Suppressor macrophage (primary cell): Measurements from ENCODE around the gene NHP2.

Experiments
- DNase-seq, 4 experiments: peaks; one replicate each; pipeline ENCODE4 v3.0.0-alpha.2; 2020 to 2022

NHP2 gene

DNA sequence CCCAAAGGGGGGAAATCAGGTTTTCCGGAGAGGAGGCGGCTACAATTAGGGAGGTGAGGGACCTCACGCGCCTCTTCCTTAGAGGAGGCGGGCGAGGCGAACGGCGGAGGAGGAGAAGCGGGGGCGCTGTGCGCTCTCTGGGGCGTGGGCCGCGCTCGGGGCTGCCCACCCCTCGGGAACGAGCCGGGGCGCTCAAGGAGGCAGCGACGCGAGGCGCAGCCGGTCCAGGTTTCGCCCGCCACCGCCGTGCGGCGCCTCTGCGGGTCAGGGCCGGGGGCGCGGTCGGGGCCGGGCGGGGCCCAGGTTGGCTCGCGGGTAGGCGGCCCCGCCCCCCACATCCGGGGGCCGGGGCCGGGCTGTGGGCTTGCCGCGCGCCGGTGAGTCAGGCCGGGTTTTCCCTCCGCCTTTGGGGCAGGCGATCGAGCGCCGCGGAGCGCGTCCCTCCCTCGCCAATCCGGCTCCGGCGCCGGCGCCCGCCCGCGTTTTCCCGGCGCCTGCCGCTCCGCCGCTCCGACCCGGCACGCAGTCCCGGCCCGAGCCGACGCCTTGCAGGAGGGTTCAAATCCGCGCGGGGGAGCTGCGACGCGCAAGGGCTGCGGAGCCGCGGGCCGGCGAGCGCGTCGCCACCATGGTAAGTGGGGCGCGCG lies 40.4 kb downstream of the NHP2 start, which contains the start of gene N4BP3:
TSS of gene N4BP3 (plus strand) at position 392 of the 647 bp plus-strand sequence. CDS start 6,052 bp downstream, outside the sequence.
- DNase-seq = peak; percentile 21 to 63 (median 46)

DNA sequence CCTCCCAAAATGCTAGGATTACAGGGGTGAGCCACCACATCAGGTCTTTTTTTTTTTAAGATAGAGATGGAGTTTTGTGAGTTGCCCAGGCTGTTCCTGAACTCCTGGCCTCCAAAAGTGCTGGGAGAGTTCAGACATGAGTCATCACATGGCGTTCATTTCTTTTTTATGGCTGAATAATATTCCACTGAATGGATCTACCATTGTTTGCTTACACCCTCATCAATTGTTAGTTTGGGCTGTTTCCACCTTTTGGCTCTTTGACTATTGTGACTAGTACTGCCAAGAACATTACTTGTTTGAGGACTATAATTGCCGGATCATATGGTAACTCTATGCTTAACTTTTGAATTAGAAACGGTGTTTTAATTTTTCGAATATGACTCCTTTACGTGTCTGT lies 41.1 kb downstream of the NHP2 start:
- DNase-seq = no peak

DNA sequence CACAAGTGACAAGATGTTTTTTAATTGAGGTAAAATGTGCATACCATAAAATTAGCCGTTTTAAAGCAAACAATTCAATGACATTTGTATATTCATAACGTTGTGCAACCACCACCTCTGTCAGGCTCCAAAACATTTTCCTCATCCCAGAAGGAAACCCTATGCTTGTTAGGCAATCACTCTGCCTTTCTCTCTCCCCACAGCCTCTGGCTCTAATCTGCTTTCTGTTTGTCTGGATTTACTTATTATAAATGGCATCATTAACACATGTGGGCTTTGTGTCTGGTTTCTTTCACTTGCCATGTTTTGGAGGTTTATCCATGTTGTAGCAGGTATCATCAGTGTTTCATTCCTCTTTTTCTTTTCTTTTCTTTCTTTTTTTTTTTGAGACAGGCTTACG lies 41.8 kb downstream of the NHP2 start:
- no peak for DNase-seq

DNA sequence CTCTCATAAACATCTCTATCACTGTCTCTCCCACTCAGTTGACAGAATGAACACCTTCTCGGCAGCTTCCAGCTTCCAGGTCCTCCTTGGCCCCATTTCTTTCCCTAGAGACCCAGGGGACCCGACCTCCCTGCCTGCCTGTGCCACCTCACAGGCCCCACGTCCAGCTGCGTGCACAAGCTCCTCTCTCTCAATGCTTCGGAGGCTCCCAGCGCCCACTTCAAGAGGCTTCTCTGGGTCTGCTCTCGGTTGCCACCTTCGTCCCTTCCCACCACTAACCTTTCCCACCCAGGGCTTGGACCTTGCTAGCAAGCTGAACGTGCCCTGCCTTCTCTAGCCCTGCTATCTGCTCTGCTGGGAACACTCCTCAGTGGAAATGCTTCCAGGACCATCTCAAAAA lies 43.2 kb downstream of the NHP2 start:
- no peak for DNase-seq

DNA sequence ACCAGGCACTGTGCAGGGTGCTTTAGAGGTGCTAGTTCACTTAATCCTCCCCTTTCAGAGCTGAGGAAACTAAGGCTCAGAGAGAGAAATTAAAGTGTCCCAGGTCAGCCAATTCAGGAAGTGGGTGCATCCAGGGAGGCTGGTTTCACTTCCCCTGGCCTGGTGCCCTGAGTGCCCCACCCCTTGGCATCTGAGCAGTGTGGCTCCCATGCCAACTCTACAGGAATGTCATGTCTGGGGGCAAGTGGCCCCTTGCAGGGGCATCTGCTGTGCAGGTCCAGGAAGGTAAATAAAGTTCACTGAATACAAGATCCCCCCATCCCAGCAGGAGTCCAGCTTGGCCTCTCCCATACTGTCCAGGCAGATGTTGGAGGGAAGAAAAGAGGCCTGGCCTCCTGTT lies 44.7 kb downstream of the NHP2 start:
- peak; percentile 41 to 69 (median 52) for DNase-seq

DNA sequence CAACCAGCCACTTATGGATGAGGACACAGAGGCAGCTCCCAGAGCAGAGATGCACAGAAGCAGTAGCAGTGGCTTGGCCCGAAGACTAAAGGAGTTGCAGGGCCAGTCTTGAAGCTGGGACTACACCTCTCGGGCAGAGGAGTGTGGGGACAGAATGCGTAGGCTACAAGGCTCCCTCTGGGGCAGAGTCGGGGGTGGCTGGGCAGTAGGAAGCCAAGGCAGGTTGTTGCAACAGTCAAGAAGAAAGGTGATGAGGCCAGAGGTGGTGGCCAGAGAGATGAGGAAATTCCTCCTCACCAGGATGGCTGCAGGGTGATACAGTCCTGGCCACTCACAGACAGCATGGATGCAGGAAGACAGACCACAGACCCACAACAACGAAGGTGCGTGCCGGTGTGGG lies 45.2 kb downstream of the NHP2 start:
- DNase-seq = no peak

DNA sequence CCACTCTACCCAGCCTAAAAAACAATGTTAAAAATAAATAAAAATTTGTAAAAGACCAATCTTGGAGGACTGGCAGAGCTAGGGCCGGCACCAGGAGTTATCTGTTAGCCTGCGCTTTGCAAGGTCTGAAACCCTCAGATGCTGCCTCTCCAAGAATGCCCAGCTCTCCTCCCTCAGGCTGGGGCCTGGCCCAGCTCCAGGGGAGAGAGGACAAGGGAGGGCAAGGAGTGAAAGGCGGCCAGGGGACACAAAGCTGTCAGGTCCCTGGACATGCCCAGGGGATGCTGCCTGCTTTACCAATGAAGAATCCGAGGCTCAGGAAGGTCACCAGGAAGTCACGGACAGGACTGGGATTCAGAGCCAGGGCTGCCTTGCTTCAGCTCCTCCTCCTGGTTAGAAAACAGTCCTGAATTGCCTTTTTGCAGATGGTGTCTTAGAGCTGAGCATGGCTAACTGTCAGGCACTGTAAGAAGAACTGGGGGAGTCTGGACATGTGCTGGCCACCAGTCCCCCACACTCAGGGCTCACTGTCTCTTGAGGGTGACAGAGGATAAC lies 45.9 kb downstream of the NHP2 start:
- no peak for DNase-seq

DNA sequence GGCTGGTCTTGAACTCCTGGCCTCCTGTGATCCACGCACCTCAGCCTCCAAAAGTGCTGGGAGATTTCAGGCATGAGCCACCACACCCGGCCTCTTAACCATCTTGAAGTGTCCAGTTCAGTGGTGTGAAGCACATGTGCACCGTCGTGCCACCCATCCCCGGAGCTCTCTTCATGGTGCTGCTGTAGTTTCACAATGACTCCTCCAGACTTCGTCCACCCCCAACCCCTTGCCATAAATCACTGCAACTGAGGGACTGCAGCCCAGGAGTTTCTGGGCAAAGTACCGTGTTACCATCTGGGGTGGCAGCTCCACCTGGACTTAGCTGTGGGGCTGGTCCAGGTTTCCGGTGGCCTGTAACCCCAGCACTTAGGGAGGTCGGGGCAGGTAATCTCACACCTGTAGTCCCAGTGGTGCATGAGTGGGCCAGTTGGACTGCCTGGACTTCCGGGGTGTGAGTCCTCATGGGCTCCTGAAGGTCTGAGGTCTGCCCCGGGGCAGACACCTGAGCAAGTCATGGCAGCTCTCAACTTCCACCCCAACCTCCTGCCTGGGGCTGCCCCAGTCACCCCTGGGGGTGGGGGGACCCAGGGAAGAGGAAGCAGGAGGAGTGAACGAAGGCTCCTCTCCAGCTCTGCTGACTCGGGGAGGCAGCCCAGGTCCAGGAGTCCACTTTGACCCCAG lies 47.0 kb downstream of the NHP2 start:
- DNase-seq = no peak

DNA sequence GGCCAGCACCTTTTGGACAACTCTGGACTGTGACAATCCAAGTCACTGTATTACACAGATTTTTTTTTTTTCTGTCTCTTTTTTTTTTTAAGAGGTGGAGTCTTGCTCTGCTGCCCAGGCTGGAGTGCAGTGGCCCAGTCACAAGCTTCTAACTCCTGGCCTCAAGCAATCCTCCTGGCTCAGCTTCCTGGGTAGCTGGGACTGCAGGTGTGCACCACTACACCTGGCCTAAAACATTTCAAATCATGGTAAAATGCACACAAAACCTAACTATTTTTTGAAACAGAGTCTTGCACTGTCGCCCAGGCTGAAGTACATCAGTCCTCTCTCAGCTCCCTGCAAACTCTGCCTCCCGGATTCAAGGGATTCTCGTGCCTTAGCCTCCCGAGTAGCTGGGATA lies 47.6 kb downstream of the NHP2 start:
- DNase-seq = no peak

DNA sequence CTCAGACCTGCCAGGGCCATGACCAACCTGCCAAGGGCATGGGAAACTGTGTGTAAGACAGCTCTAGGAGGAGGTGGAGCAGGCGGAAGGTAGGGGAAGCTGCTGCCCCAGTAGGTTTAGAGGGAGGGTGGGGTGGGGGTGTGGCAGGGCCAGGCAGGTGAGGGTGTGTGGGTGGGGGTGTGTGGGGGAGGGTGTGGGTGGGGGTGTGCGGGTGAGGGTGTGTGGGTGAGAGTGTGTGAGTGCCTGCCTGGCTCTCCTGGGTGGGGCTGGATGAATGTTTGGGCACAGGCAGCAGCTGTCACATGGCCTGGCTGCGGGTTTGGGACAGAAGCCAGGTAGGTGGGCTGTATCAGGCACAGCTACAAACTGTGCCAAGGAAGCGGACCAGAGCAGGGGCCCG lies 49.2 kb downstream of the NHP2 start:
- no peak for DNase-seq

DNA sequence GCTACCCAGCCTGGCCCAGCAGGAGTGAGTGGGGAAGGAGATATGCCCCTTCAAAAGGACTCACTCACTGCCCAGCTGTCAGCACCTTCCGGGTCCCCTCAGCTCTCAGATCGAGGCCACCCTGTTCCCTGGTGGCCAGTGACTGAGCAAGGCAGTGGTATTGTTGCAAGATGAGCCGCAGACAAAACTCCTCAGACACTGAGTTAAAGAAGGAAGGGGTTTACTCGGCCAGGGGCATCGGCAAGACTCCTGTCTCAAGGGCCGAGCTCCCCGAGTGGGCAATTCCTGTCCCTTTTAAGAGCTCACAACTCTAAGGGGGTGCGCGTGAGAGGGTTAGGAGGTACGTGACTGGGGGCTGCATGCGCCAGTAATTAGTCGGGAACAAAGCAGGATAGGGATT lies 50.1 kb downstream of the NHP2 start:
- DNase-seq = no peak
